Vagina (tissue), 2 donors: ENCODE data around the gene ARHGAP4. TPM values are rescaled to one million over a fixed set of nuclear protein-coding genes. Genes with fewer than 3 reads are reported as not detected.

ENCODE experiments used
- DNase-seq, 2 donors: peaks; one replicate each; pipeline ENCODE4 v3.0.0-alpha.2; 2017; ENCODE audit errors: extremely low spot score in 2 of 2
- H3K27ac ChIP-seq: fragments of 200-600 bp; sonication (generic); one replicate; pipeline ENCODE4 v1.5.1; 2019
- H3K27me3 ChIP-seq: fragments of 200-600 bp; sonication (generic); one replicate; pipeline ENCODE4 v1.5.1; 2019
- H3K36me3 ChIP-seq, 2 donors: fragments of 200-600 bp; sonication (generic); one replicate each; pipeline ENCODE4 v1.5.1; 2017 to 2019
- H3K4me1 ChIP-seq: fragments of 200-600 bp; sonication (generic); one replicate; pipeline ENCODE4 v1.5.1; 2019
- H3K4me3 ChIP-seq, 2 donors: fragments of 200-600 bp; sonication (generic); 1 replicate in 1 of 2; 2 replicates in 1 of 2; pipeline ENCODE4 v1.5.1; 2016 to 2019
- H3K9me3 ChIP-seq: fragments of 200-600 bp; sonication (generic); one replicate; pipeline ENCODE4 v1.5.1; 2019
- CTCF ChIP-seq, 3 experiments: fragments of 450-650 bp in 2 of 3; fragments of 200-600 bp in 1 of 3; sonication (generic) in 1 of 3; IDR thresholded peaks; one replicate each; pipeline ENCODE4 v1.5.1; 2017 to 2019; ENCODE audit warnings: antibody characterized with exemption in 3 of 3, mild to moderate bottlenecking in 2 of 3, moderate library complexity in 2 of 3
- POLR2A ChIP-seq, 2 donors: fragments of 450-650 bp; IDR thresholded peaks; one replicate each; pipeline ENCODE4 v1.6.1; 2017; ENCODE audit warnings: antibody characterized with exemption in 2 of 2, mild to moderate bottlenecking in 2 of 2, moderate library complexity in 2 of 2
- POLR2AphosphoS5 ChIP-seq, 2 donors: sonication (generic); formaldehyde crosslinking; IDR thresholded peaks; one replicate each; pipeline ENCODE4 v1.9.0; 2017; ENCODE audit warnings: antibody characterized with exemption in 2 of 2, mild to moderate bottlenecking in 2 of 2, low read depth in 1 of 2; ENCODE audit not compliant: insufficient read depth in 1 of 2
- intact Hi-C: fragments of 100-400 bp; cut with DNase I; formaldehyde crosslinking; loops from one replicate; pipeline ENCODE4 v1.15.1; 2023
- total RNA-seq: library from RNA; depleted of rRNA; stranded (reverse); fragments of >200 nt; gene quantifications from one replicate; pipeline ENCODE4 v1.2.3, GENCODE V29; 2016

ARHGAP4 gene
- total RNA-seq, 1 donor from 2014 or later, result 36.6 TPM

- H3K4me1 ChIP-seq, result peaks cover 4% of the 10 kb centered on the region
- no peak for DNase-seq
- H3K36me3 ChIP-seq, result no peaks in the 10 kb centered on the region
- H3K27ac ChIP-seq, result no peak overlapping the region
- H3K9me3 ChIP-seq, result no peaks in the 10 kb centered on the region
- no peak overlapping the region for H3K4me3 ChIP-seq
- H3K27me3 ChIP-seq, result peaks cover 6% of the 10 kb centered on the region
- intact Hi-C loops, result no loop called here
- TF ChIP-seq CTCF (IDR thresholded peaks at IDR 0.05) (no peak), POLR2AphosphoS5 (IDR thresholded peaks at IDR 0.05; ENCODE audit: insufficient read depth in 1 of 2, low read depth in 1 of 2) (no peak), POLR2A (IDR thresholded peaks at IDR 0.05) (no peak)
Observed at GRCh38 chrX:153884136-153884535, 41.9 kb downstream of the ARHGAP4 start.

GRCh38 chrX:153883163-153883843 is 42.8 kb downstream of the ARHGAP4 start:
- no peak for DNase-seq
- no peak overlapping the region for H3K27ac ChIP-seq

GRCh38 chrX:153882557-153882956 is 43.5 kb downstream of the ARHGAP4 start:
- Histone ChIP-seq H3K4me3 (no peak overlapping the region), H3K36me3 (no peaks in the 10 kb centered on the region), H3K27ac (no peak overlapping the region), H3K27me3 (peaks cover 6% of the 10 kb centered on the region), H3K9me3 (no peaks in the 10 kb centered on the region), H3K4me1 (peaks cover 4% of the 10 kb centered on the region)
- TF ChIP-seq CTCF (IDR thresholded peaks at IDR 0.05) (no peak), POLR2AphosphoS5 (IDR thresholded peaks at IDR 0.05; ENCODE audit: insufficient read depth in 1 of 2, low read depth in 1 of 2) (no peak), POLR2A (IDR thresholded peaks at IDR 0.05) (no peak)
- intact Hi-C loops, result no loop called here
- no peak for DNase-seq

More at GRCh38 chrX:153883163-153883843, 42.8 kb downstream of the ARHGAP4 start:
- TF ChIP-seq POLR2AphosphoS5 (IDR thresholded peaks at IDR 0.05; ENCODE audit: insufficient read depth in 1 of 2, low read depth in 1 of 2), result no peak
- no peak for TF ChIP-seq POLR2A (IDR thresholded peaks at IDR 0.05)
- TF ChIP-seq CTCF (IDR thresholded peaks at IDR 0.05), result no peak
- Histone ChIP-seq H3K36me3 (no peaks in the 10 kb centered on the region), H3K4me3 (no peak overlapping the region), H3K9me3 (no peaks in the 10 kb centered on the region), H3K4me1 (peaks cover 4% of the 10 kb centered on the region), H3K27me3 (peaks cover 6% of the 10 kb centered on the region)
- intact Hi-C loops, result no loop called here

GRCh38 chrX:153882086-153882498 is 44.0 kb downstream of the ARHGAP4 start:
- Histone ChIP-seq H3K4me3 (no peak overlapping the region), H3K4me1 (peaks cover 4% of the 10 kb centered on the region), H3K9me3 (no peaks in the 10 kb centered on the region), H3K27ac (no peak overlapping the region), H3K36me3 (no peaks in the 10 kb centered on the region), H3K27me3 (peaks cover 6% of the 10 kb centered on the region)
- DNase-seq, result no peak
- intact Hi-C loops, result no loop called here
- no peak for TF ChIP-seq CTCF (IDR thresholded peaks at IDR 0.05)
- TF ChIP-seq POLR2AphosphoS5 (IDR thresholded peaks at IDR 0.05; ENCODE audit: insufficient read depth in 1 of 2, low read depth in 1 of 2), result no peak
- TF ChIP-seq POLR2A (IDR thresholded peaks at IDR 0.05), result no peak

- Histone ChIP-seq H3K27me3 (peaks cover 6% of the 10 kb centered on the region), H3K9me3 (no peaks in the 10 kb centered on the region), H3K36me3 (no peaks in the 10 kb centered on the region), H3K4me1 (peaks cover 2% of the 10 kb centered on the region), H3K4me3 (no peak overlapping the region), H3K27ac (no peak overlapping the region)
- no peak for DNase-seq
- TF ChIP-seq POLR2A (IDR thresholded peaks at IDR 0.05), result no peak
- TF ChIP-seq POLR2AphosphoS5 (IDR thresholded peaks at IDR 0.05; ENCODE audit: insufficient read depth in 1 of 2, low read depth in 1 of 2), result no peak
- TF ChIP-seq CTCF (IDR thresholded peaks at IDR 0.05), result no peak
- intact Hi-C loops, result no loop called here
Observed at GRCh38 chrX:153881281-153881680, 44.8 kb downstream of the ARHGAP4 start.
